Ovary (tissue), 9 donors: Measurements from ENCODE around the gene ATG14. TPM values are rescaled to one million over a fixed set of nuclear protein-coding genes. Genes with fewer than 3 reads are reported as not detected.

ENCODE experiments used
- DNase-seq, 5 donors: peaks; one replicate each; pipeline ENCODE4 v3.0.0-alpha.2; 2019 to 2020
- H3K27ac ChIP-seq, 2 donors: fragments of 200-600 bp; one replicate each; pipeline versions ENCODE4 v1.5.1 to v1.8.0; 2019 to 2022
- H3K27me3 ChIP-seq: fragments of 200-600 bp; one replicate; pipeline ENCODE4 v1.8.0; 2022
- H3K36me3 ChIP-seq: fragments of 200-600 bp; sonication (generic); one replicate; pipeline ENCODE4 v1.5.1; 2019
- H3K4me1 ChIP-seq: one replicate; pipeline ENCODE4 v1.8.1; 2013; ENCODE audit warnings: mild to moderate bottlenecking, moderate library complexity; ENCODE audit not compliant: insufficient read depth
- H3K4me3 ChIP-seq: fragments of 200-600 bp; sonication (generic); one replicate; pipeline ENCODE4 v1.5.1; 2017
- H3K9me3 ChIP-seq, 2 donors: fragments of 200-600 bp in 1 of 2; sonication (generic) in 1 of 2; one replicate each; pipeline versions ENCODE4 v1.5.1 to v1.8.1; 2013 to 2019; ENCODE audit warnings: mild to moderate bottlenecking in 1 of 2, moderate library complexity in 1 of 2
- EP300 ChIP-seq: sonication (generic); formaldehyde crosslinking; IDR thresholded peaks from one replicate; pipeline ENCODE4 v1.6.1; 2017; ENCODE audit warnings: antibody characterized with exemption
- POLR2A ChIP-seq: fragments of 450-650 bp; IDR thresholded peaks from one replicate; pipeline ENCODE4 v1.6.1; 2017; ENCODE audit warnings: antibody characterized with exemption, mild to moderate bottlenecking, moderate library complexity
- WGBS, 3 donors: extraction: QIAGEN DNeasy Blood & Tissue Kit in 1 of 3; methylation state at CpG; one replicate each; pipeline versions ENCODE4 v1.1.5 to v1.1.7; 2013 to 2017; 5-methylcytosine and 5-hydroxymethylcytosine counted together
- intact Hi-C, 4 donors: fragments of 100-400 bp; cut with DNase I; formaldehyde crosslinking; loops; one replicate each; pipeline versions ENCODE4 v1.11.0 to v1.15.1; 2022 to 2023
- polyA plus RNA-seq, 2 donors: library from polyadenylated mRNA; stranded (reverse); fragments of 200-250 nt in 1 of 2; fragments of 350-450 nt in 1 of 2; fragmentation: Illumina TruSeq in 1 of 2; extraction: RNeasy Lipid Tissue Mini Kit (QIAGEN cat#74804) in 1 of 2; gene quantifications; one replicate each; pipeline ENCODE4 v1.2.3, GENCODE V29; 2013 to 2014
- total RNA-seq, 7 donors: library from RNA; depleted of rRNA in 2 of 7; stranded (reverse); fragments of >200 nt in 2 of 7; fragmentation: NEBNext Ultra II Directional in 3 of 7; extraction: Animal tissue kit (Norgen Biotek cat#: 25700) in 3 of 7; gene quantifications; one replicate each; pipeline versions ENCODE4 v1.1.0 to v1.2.4, GENCODE V29; 2016 to 2023
- TF ChIP-seq, protein P1 (sequence below), 3 donors: fragments of 450-650 bp in 2 of 3; fragments of 200-600 bp in 1 of 3; IDR thresholded peaks; one replicate each; pipeline versions ENCODE4 v1.5.1 to v1.8.0; 2016 to 2022; ENCODE audit warnings: antibody characterized with exemption in 3 of 3, mild to moderate bottlenecking in 1 of 3
- donor health status: DM: no; HTN: no; CAD: no; lungs with moderate emphysema.
- donor health status: DM: no; HTN: no; CAD: no.
- donor health status: Bipolar disorder and iron deficiency.
- donor health status: DM: yes; HTN: yes; CAD: no.
- donor health status: DM: no; HTN: no; CAD: no.
- donor health status: DM: yes; HTN: yes; CAD: no.

The ATG14 gene
- total and polyA plus RNA-seq, 9 donors = 9.5 to 22.5 (median 12.1) TPM

DNA sequence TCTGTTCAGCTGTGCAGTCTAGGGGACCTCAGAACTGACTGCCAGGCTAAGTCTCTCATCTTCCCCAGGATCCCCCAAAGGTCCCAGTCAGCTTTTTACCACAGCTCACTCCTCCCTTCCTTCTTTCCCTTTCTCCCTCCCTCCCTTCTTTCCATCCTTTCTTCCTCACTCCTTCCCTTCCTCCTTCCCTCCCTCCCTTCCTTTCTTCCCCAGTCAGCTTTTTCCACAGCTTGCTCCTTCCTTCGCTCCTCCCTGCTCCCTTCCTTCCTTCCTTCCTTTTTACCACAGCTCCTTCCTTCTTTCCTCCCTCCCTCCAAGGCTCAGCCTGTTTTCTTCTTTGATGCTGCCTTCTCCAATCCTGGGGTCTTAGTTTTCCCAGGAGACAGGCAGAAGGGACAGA, 39.2 kb downstream of the ATG14 start:
- Histone ChIP-seq H3K4me3 (no peak overlapping the region), H3K9me3 (no peaks in the 10 kb centered on the region), H3K27ac (no peak overlapping the region), H3K36me3 (no peaks in the 10 kb centered on the region), H3K4me1 (no peaks in the 10 kb centered on the region), H3K27me3 (no peaks in the 10 kb centered on the region)
- 95 to 100% (median 97%) methylated on average over 1 of the region's 1 CpG for WGBS, 3 donors
- TF ChIP-seq POLR2A = no peak
- no peak for TF ChIP-seq EP300
- TF ChIP-seq, protein P1, sequence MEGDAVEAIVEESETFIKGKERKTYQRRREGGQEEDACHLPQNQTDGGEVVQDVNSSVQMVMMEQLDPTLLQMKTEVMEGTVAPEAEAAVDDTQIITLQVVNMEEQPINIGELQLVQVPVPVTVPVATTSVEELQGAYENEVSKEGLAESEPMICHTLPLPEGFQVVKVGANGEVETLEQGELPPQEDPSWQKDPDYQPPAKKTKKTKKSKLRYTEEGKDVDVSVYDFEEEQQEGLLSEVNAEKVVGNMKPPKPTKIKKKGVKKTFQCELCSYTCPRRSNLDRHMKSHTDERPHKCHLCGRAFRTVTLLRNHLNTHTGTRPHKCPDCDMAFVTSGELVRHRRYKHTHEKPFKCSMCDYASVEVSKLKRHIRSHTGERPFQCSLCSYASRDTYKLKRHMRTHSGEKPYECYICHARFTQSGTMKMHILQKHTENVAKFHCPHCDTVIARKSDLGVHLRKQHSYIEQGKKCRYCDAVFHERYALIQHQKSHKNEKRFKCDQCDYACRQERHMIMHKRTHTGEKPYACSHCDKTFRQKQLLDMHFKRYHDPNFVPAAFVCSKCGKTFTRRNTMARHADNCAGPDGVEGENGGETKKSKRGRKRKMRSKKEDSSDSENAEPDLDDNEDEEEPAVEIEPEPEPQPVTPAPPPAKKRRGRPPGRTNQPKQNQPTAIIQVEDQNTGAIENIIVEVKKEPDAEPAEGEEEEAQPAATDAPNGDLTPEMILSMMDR (IDR thresholded peaks at IDR 0.05) = no peak
- no peak for DNase-seq
- intact Hi-C loops = loop anchor here in 1 of 4 donors (5.0 kb wide), 1 partner anchor 785 kb away; no protein-coding TSS in a partner anchor

DNA sequence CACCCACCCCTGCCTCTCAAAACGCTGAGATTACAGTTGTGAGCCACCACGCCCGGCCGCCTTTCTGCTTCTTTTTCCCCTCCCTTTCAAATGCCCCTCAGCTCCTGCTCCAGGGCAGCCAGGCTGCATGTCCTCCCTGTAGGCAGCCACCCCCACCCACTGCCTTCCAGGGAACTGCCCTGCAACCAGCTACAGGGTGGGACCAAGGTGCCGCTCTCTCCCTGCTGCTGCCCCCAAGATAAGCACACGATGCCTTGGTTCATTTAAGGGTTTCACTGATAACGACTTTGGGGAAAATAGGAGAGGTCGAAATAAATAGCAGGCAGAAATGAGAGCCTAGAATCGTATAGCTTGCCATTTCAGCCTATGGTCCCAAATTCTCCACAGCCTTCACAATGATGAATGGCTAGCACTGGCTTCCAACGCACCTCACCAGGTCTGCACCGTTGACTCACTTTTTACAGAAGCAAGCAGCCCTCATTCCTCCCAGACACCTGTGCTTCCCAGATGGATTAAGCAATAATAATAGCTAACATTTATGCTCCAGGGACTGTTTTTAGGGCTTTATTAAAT, 40.7 kb downstream of the ATG14 start:
- Histone ChIP-seq H3K36me3 (no peaks in the 10 kb centered on the region), H3K9me3 (no peaks in the 10 kb centered on the region), H3K4me3 (no peak overlapping the region), H3K27me3 (no peaks in the 10 kb centered on the region), H3K4me1 (no peaks in the 10 kb centered on the region), H3K27ac (no peak overlapping the region)
- TF ChIP-seq, protein P1 (IDR thresholded peaks at IDR 0.05) = no peak
- TF ChIP-seq EP300 (no peak), POLR2A (no peak)
- no peak for DNase-seq
- 82 to 88% (median 84%) methylated on average over 11 of the region's 11 CpGs for WGBS, 3 donors
- intact Hi-C loops = loop anchor here in 1 of 4 donors (5.0 kb wide), 1 partner anchor 784 kb away; no protein-coding TSS in a partner anchor

DNA sequence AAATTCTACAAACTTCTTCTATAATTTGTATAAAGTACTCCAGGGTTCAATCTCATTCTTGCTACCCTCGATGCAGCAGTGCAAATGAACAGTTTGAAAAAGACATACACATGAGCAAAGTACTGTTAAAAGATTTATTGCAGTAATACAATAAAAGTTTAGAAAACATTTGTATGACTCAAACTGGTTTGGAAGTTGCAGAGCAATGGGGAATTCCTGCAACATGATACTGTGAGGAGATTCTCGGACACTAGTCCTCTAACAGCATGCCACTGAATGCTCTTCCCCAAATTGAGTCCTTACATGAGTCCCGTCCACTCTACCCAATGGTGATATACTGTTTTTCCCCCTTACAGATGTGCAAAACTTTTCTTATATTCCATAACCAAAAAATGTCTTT, 45.4 kb downstream of the ATG14 start:
- TF ChIP-seq POLR2A = no peak
- TF ChIP-seq, protein P1 (IDR thresholded peaks at IDR 0.05) = no peak
- TF ChIP-seq EP300 = no peak
- no peak for DNase-seq
- H3K27ac ChIP-seq = no peak overlapping the region
- no peak overlapping the region for H3K4me3 ChIP-seq
- H3K9me3 ChIP-seq = no peaks in the 10 kb centered on the region
- H3K27me3 ChIP-seq = no peaks in the 10 kb centered on the region
- no peaks in the 10 kb centered on the region for H3K36me3 ChIP-seq
- WGBS, 3 donors = 13 to 17% (median 16%) methylated on average over 3 of the region's 3 CpGs
- intact Hi-C loops = no loop called here
- H3K4me1 ChIP-seq = peaks cover 1% of the 10 kb centered on the region

DNA sequence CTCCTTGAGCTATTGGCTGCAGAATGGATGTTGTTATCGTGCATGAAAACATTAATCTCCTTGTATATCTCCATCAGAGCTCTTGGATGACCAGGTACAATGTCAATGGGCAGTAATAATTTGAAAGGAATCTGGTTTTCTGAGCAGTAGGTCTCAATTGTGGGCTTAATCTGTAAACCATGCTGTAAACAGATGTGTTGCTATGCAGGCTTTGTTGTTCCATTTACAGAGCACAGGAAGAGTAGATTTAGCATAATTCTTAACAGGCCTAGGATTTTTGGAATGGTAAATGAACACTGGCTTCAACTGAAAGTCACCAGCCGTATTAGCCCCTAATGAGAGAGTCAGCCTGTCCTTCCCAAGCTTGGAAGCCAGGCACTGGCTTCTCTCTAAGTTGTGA, 50.4 kb downstream of the ATG14 start:
- H3K4me3 ChIP-seq = no peak overlapping the region
- H3K9me3 ChIP-seq = no peaks in the 10 kb centered on the region
- 83 to 95% (median 91%) methylated on average over 2 of the region's 2 CpGs for WGBS, 3 donors
- no peaks in the 10 kb centered on the region for H3K27me3 ChIP-seq
- TF ChIP-seq POLR2A (no peak), EP300 (no peak)
- TF ChIP-seq, protein P1 (IDR thresholded peaks at IDR 0.05) = no peak
- DNase-seq = no peak
- peaks cover 1% of the 10 kb centered on the region for H3K4me1 ChIP-seq
- no peaks in the 10 kb centered on the region for H3K36me3 ChIP-seq
- H3K27ac ChIP-seq = no peak overlapping the region
- intact Hi-C loops = no loop called here
